BLaER1 treated with 17β-estradiol and CSF1 and Interleukin-3, amounts not matched to agents 10 nM and 100 nM (cell line): ENCODE measurements around the gene UCHL5.

ENCODE experiments used
- H3K27ac ChIP-seq, 11 experiments: shearing (Covaris generic); formaldehyde crosslinking; 2 replicates each; pipeline ENCODE4 v1.8.1; 2022
- H3K27me3 ChIP-seq, 11 experiments: shearing (Covaris generic); formaldehyde crosslinking; 2 replicates each; pipeline ENCODE4 v1.8.1; 2022
- H3K36me3 ChIP-seq, 11 experiments: shearing (Covaris generic); formaldehyde crosslinking; 2 replicates each; pipeline ENCODE4 v1.8.1; 2022
- H3K4me1 ChIP-seq, 10 experiments: shearing (Covaris generic); formaldehyde crosslinking; 2 replicates each; pipeline ENCODE4 v1.8.1; 2022
- H3K4me2 ChIP-seq, 11 experiments: shearing (Covaris generic); formaldehyde crosslinking; 2 replicates each; pipeline ENCODE4 v1.8.1; 2022
- H3K4me3 ChIP-seq, 10 experiments: shearing (Covaris generic); formaldehyde crosslinking; 2 replicates each; pipeline ENCODE4 v1.8.1; 2022
- H3K9ac ChIP-seq, 11 experiments: shearing (Covaris generic); formaldehyde crosslinking; 2 replicates each; pipeline ENCODE4 v1.8.1; 2022
- H3K9me3 ChIP-seq, 11 experiments: shearing (Covaris generic); formaldehyde crosslinking; replicated peaks in 1 of 11; 2 replicates each; pipeline ENCODE4 v1.8.1; 2022
- H4K20me1 ChIP-seq, 11 experiments: shearing (Covaris generic); formaldehyde crosslinking; 2 replicates each; pipeline ENCODE4 v1.8.1; 2022
- Cebpa-rat ChIP-seq, 11 experiments: shearing (Covaris generic); IDR thresholded peaks; 2 replicates each; pipeline ENCODE4 v1.8.1; 2022

UCHL5 gene

GRCh38 chr1:193070386-193070753 is 11.2 kb upstream of the UCHL5 start:
- no peak overlapping the region for H3K4me3 ChIP-seq
- H3K9ac ChIP-seq, result no peak overlapping the region
- H3K36me3 ChIP-seq, result peaks cover 9 to 46% (median 31%) of the 10 kb centered on the region in 11 experiments; a peak in 21 of 22 replicates
- no peak for TF ChIP-seq Cebpa-rat (IDR thresholded peaks at IDR 0.05)
- H3K27ac ChIP-seq, result peak overlapping the region in 3 of 11 experiments; percentile 21 to 22 (median 21); a peak in 1 of 22 replicates
- no peaks in the 10 kb centered on the region for H3K27me3 ChIP-seq
- H3K4me2 ChIP-seq, result peak overlapping the region in 4 of 11 experiments; percentile 27 to 58 (median 38); a peak in 6 of 22 replicates
- peaks cover 11 to 45% (median 28%) of the 10 kb centered on the region in 11 experiments; a peak in 16 of 22 replicates for H4K20me1 ChIP-seq
- peaks cover 0 to 4% (median 0%) of the 10 kb centered on the region in 11 experiments; a peak in 4 of 22 replicates for H3K9me3 ChIP-seq
- peaks cover 0 to 30% (median 7%) of the 10 kb centered on the region in 10 experiments; a peak in 11 of 20 replicates for H3K4me1 ChIP-seq

GRCh38 chr1:193069748-193070385 is 10.7 kb upstream of the UCHL5 start:
- H3K4me1 ChIP-seq, result peaks cover 0 to 30% (median 7%) of the 10 kb centered on the region in 10 experiments; a peak in 11 of 20 replicates
- no peak overlapping the region for H3K9ac ChIP-seq
- peak overlapping the region in 2 of 11 experiments; percentile 21 to 22; a peak in 1 of 22 replicates for H3K27ac ChIP-seq
- peaks cover 0 to 4% (median 0%) of the 10 kb centered on the region in 11 experiments; a peak in 4 of 22 replicates for H3K9me3 ChIP-seq
- H4K20me1 ChIP-seq, result peaks cover 11 to 50% (median 32%) of the 10 kb centered on the region in 11 experiments; a peak in 16 of 22 replicates
- H3K4me2 ChIP-seq, result peak overlapping the region in 4 of 11 experiments; percentile 27 to 58 (median 38); a peak in 6 of 22 replicates
- no peak overlapping the region for H3K4me3 ChIP-seq
- no peak for TF ChIP-seq Cebpa-rat (IDR thresholded peaks at IDR 0.05)
- no peaks in the 10 kb centered on the region for H3K27me3 ChIP-seq
- peaks cover 9 to 44% (median 31%) of the 10 kb centered on the region in 11 experiments; a peak in 21 of 22 replicates for H3K36me3 ChIP-seq

- peak overlapping the region in 1 of 11 experiments; percentile 5; a peak in 1 of 22 replicates for H3K4me2 ChIP-seq
- no peak overlapping the region for H3K9ac ChIP-seq
- H3K27me3 ChIP-seq, result no peaks in the 10 kb centered on the region
- H4K20me1 ChIP-seq, result peaks cover 11 to 66% (median 45%) of the 10 kb centered on the region in 11 experiments; a peak in 18 of 22 replicates
- peaks cover 0 to 7% (median 1%) of the 10 kb centered on the region in 11 experiments; a peak in 15 of 22 replicates for H3K9me3 ChIP-seq
- H3K4me1 ChIP-seq, result peaks cover 0 to 41% (median 8%) of the 10 kb centered on the region in 10 experiments; a peak in 11 of 20 replicates
- peaks cover 6 to 48% (median 28%) of the 10 kb centered on the region in 11 experiments; a peak in 21 of 22 replicates for H3K36me3 ChIP-seq
- TF ChIP-seq Cebpa-rat (IDR thresholded peaks at IDR 0.05), result no peak
- no peak overlapping the region for H3K27ac ChIP-seq
- H3K4me3 ChIP-seq, result no peak overlapping the region
These were observed 8.9 kb upstream of the UCHL5 start for GRCh38 chr1:193068013-193068412.

DNA sequence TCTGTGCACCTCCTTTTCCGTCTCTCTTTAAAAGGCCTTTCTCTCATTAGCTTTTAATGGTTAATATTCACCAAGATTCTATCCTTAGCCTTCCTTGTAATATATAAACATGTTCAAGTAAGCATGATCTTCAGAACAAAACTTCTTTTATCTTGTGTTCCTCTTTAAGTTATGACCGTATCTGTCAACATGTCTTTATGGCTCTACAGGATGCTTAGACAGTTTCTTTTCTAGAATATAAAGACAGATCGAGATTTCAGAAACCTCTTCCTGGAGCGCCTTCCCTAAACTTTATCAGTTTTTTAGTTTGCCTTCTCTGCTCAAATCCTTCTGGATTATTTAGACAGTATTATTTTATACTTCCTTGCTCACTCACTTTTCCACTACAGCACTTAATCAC is 7.4 kb upstream of the UCHL5 start:
- Histone ChIP-seq H3K27ac (no peak overlapping the region), H3K4me2 (no peak overlapping the region), H3K9ac (no peak overlapping the region)

DNA sequence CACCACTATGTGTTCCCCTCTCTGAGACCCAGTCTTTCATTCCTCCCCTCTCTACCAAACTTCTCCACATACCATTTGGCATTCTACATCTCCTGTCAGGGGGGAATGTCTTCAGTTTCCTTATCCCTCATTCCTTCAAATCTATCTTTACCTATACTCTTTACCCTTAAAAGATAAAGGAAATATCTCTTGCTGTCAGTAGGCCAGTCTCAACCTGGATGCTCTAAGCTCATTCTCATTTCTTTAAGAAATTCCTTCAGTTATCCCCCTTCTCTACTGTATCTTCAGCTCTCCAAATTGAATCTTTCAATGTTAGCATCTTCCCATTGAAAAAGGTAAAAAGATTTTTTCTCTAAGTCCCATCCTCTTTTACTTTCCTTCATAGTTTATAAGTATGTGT is 6.8 kb upstream of the UCHL5 start:
- no peak for TF ChIP-seq Cebpa-rat (IDR thresholded peaks at IDR 0.05)
- Histone ChIP-seq H3K4me3 (no peak overlapping the region), H3K27ac (no peak overlapping the region), H3K36me3 (peaks cover 6 to 47% (median 22%) of the 10 kb centered on the region in 11 experiments; a peak in 20 of 22 replicates), H3K4me2 (no peak overlapping the region; a peak in 1 of 22 replicates), H3K9me3 (peaks cover 0 to 14% (median 9%) of the 10 kb centered on the region in 11 experiments; a peak in 18 of 22 replicates), H3K9ac (no peak overlapping the region), H4K20me1 (peaks cover 11 to 65% (median 48%) of the 10 kb centered on the region in 11 experiments; a peak in 18 of 22 replicates), H3K4me1 (peaks cover 8 to 51% (median 15%) of the 10 kb centered on the region in 10 experiments; a peak in 19 of 20 replicates), H3K27me3 (no peaks in the 10 kb centered on the region)

More for the DNA sequence above, 7.4 kb upstream of the UCHL5 start:
- Histone ChIP-seq H3K4me3 (no peak overlapping the region), H3K27me3 (no peaks in the 10 kb centered on the region), H3K4me1 (peaks cover 2 to 48% (median 9%) of the 10 kb centered on the region in 10 experiments; a peak in 15 of 20 replicates), H4K20me1 (peaks cover 11 to 66% (median 45%) of the 10 kb centered on the region in 11 experiments; a peak in 18 of 22 replicates), H3K36me3 (peaks cover 6 to 50% (median 26%) of the 10 kb centered on the region in 11 experiments; a peak in 20 of 22 replicates), H3K9me3 (peaks cover 0 to 14% (median 9%) of the 10 kb centered on the region in 11 experiments; a peak in 18 of 22 replicates)
- no peak for TF ChIP-seq Cebpa-rat (IDR thresholded peaks at IDR 0.05)

- Histone ChIP-seq H4K20me1 (peaks cover 5 to 55% (median 36%) of the 10 kb centered on the region in 11 experiments; a peak in 18 of 22 replicates), H3K4me1 (peaks cover 15 to 47% (median 19%) of the 10 kb centered on the region in 10 experiments), H3K27me3 (no peaks in the 10 kb centered on the region), H3K9me3 (peaks cover 0 to 14% (median 9%) of the 10 kb centered on the region in 11 experiments; a peak in 18 of 22 replicates), H3K4me3 (no peak overlapping the region), H3K36me3 (peaks cover 0 to 27% (median 12%) of the 10 kb centered on the region in 11 experiments; a peak in 14 of 22 replicates), H3K4me2 (peak overlapping the region in 1 of 11 experiments; percentile 39; a peak in 1 of 22 replicates), H3K9ac (no peak overlapping the region), H3K27ac (no peak overlapping the region)
- TF ChIP-seq Cebpa-rat (IDR thresholded peaks at IDR 0.05), result no peak
These were observed 3.7 kb upstream of the UCHL5 start for GRCh38 chr1:193062698-193063463.

DNA sequence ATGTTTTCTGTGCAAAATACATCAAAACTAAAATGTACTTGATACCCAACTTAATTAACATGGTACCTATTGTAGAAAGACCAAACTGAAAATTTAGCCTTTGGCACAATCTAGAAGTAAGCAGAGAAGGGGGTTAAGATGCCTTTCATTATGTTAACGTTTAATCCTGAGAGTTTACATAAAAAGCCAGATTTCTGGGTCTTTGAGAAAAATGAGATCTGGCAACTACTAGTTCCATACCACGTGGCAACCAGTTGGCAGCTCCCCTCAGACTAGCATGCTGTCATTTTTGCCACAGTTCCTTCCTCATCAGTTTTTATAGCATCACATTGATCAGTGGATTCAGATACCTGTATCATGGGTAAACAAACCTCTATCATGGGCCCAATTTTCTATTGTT is 1.8 kb upstream of the UCHL5 start:
- H3K9ac ChIP-seq, result peak overlapping the region; percentile 93 to 99 (median 96); a peak in 21 of 22 replicates
- no peaks in the 10 kb centered on the region for H3K27me3 ChIP-seq
- peak overlapping the region; percentile 79 to 97 (median 92) for H3K4me3 ChIP-seq
- H3K9me3 ChIP-seq, result peaks cover 0 to 14% (median 9%) of the 10 kb centered on the region in 11 experiments; a peak in 18 of 22 replicates
- no peak for TF ChIP-seq Cebpa-rat (IDR thresholded peaks at IDR 0.05)
- H3K4me1 ChIP-seq, result peaks cover 24 to 55% (median 31%) of the 10 kb centered on the region in 10 experiments
- H4K20me1 ChIP-seq, result peaks cover 4 to 40% (median 27%) of the 10 kb centered on the region in 11 experiments; a peak in 16 of 22 replicates
- peak overlapping the region; percentile 84 to 96 (median 90) for H3K4me2 ChIP-seq
- peaks cover 0 to 27% (median 12%) of the 10 kb centered on the region in 11 experiments; a peak in 14 of 22 replicates for H3K36me3 ChIP-seq
- peak overlapping the region in 10 of 11 experiments; percentile 87 to 97 (median 96); a peak in 13 of 22 replicates for H3K27ac ChIP-seq

DNA sequence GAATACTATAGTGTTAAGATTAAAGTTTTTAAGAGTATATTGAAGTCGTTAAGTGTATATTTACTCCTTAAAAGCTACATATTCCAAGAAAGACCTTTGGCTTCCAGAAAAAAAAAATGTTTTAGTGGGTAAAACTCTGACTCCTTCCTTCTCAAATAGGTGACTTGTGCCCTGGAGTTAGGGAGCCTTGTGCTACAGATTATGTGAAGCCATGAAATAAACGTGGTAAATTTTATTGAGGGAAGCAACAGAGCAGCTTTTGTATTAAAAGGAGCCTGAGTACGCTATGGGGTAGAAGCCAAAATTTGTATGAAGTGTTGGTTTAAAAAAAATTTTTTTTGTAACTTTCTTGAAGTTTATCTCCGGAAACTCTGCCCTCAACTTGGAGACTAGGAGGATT is 1.2 kb upstream of the UCHL5 start:
- H3K36me3 ChIP-seq, result peaks cover 0 to 30% (median 12%) of the 10 kb centered on the region in 11 experiments; a peak in 14 of 22 replicates
- peak overlapping the region; percentile 87 to 97 (median 96) for H3K27ac ChIP-seq
- H3K4me2 ChIP-seq, result peak overlapping the region; percentile 84 to 96 (median 90)
- peaks cover 0 to 14% (median 9%) of the 10 kb centered on the region in 11 experiments; a peak in 18 of 22 replicates for H3K9me3 ChIP-seq
- no peak for TF ChIP-seq Cebpa-rat (IDR thresholded peaks at IDR 0.05)
- peaks cover 24 to 53% (median 31%) of the 10 kb centered on the region in 10 experiments for H3K4me1 ChIP-seq
- H4K20me1 ChIP-seq, result peaks cover 0 to 35% (median 22%) of the 10 kb centered on the region in 11 experiments; a peak in 17 of 22 replicates
- H3K9ac ChIP-seq, result peak overlapping the region; percentile 93 to 99 (median 96)
- peak overlapping the region; percentile 79 to 97 (median 92) for H3K4me3 ChIP-seq
- H3K27me3 ChIP-seq, result no peaks in the 10 kb centered on the region
